SK-N-SH treated with all-trans-retinoic acid at 6 μM for 48 hours (cell line): ENCODE measurements around the gene ORM1.

Source experiments
- ATAC-seq: fragments of 200-7000 bp; cut with Tn5 transposase; 3 replicates; pipeline ENCODE4 v1.9.1; 2020; ENCODE audit warnings: mild to moderate bottlenecking, moderate library complexity
- ARNTL ChIP-seq: fragments of 450-650 bp; formaldehyde crosslinking; IDR thresholded peaks from 2 replicates; pipeline ENCODE4 v1.5.0; 2020; ENCODE audit warnings: low read depth, mild to moderate bottlenecking, moderate library complexity, borderline replicate concordance
- BACH2 ChIP-seq: fragments of 250-450 bp; sonication (Bioruptor Pico); IDR thresholded peaks from 2 replicates; pipeline ENCODE4 v1.9.0; 2021; ENCODE audit warnings: mild to moderate bottlenecking, borderline replicate concordance
- ESRRG ChIP-seq: fragments of 250-450 bp; sonication (Bioruptor Pico); IDR thresholded peaks from 2 replicates; pipeline ENCODE4 v1.6.1; 2021; ENCODE audit warnings: mild to moderate bottlenecking
- GLIS3 ChIP-seq: fragments of 250-450 bp; sonication (Bioruptor Pico); IDR thresholded peaks from 2 replicates; pipeline ENCODE4 v1.5.0; 2020; ENCODE audit warnings: mild to moderate bottlenecking, moderate library complexity
- OSR1 ChIP-seq: fragments of 250-450 bp; sonication (Bioruptor Pico); IDR thresholded peaks from 2 replicates; pipeline ENCODE4 v1.8.0; 2022; ENCODE audit warnings: moderate library complexity, mild to moderate bottlenecking, inconsistent platforms
- PPARA ChIP-seq: fragments of 250-450 bp; sonication (Bioruptor Pico); IDR thresholded peaks from 2 replicates; pipeline ENCODE4 v1.5.0; 2020; ENCODE audit warnings: mild to moderate bottlenecking, borderline replicate concordance
- SNAI2 ChIP-seq: fragments of 250-450 bp; sonication (Bioruptor Pico); IDR thresholded peaks from 2 replicates; pipeline ENCODE4 v1.5.0; 2020; ENCODE audit warnings: mild to moderate bottlenecking, moderate library complexity
- TCF4 ChIP-seq: fragments of 250-450 bp; sonication (Bioruptor Pico); IDR thresholded peaks from 2 replicates; pipeline ENCODE4 v1.8.0; 2021; ENCODE audit warnings: mild to moderate bottlenecking, moderate library complexity, borderline replicate concordance
- ZC3H10 ChIP-seq: fragments of 250-450 bp; sonication (Bioruptor Pico); IDR thresholded peaks from 2 replicates; pipeline ENCODE4 v1.5.1; 2021; ENCODE audit warnings: mild to moderate bottlenecking, moderate library complexity
- ZFP3 ChIP-seq: fragments of 250-450 bp; sonication (Bioruptor Pico); IDR thresholded peaks from 2 replicates; pipeline ENCODE4 v1.5.0; 2020; ENCODE audit warnings: mild to moderate bottlenecking, moderate library complexity
- ZFP30 ChIP-seq: fragments of 450-650 bp; formaldehyde crosslinking; IDR thresholded peaks from 2 replicates; pipeline ENCODE4 v1.5.0; 2022; ENCODE audit warnings: mild to moderate bottlenecking, moderate library complexity
- ZNF565 ChIP-seq: fragments of 450-650 bp; formaldehyde crosslinking; conservative IDR thresholded peaks from 2 replicates; pipeline ENCODE4 v1.5.0; 2020; ENCODE audit warnings: low read depth, mild to moderate bottlenecking, moderate library complexity
- ZNF70 ChIP-seq: fragments of 450-650 bp; formaldehyde crosslinking; IDR thresholded peaks from 2 replicates; pipeline ENCODE4 v1.5.0; 2020; ENCODE audit warnings: mild to moderate bottlenecking, moderate library complexity
- ZNF8 ChIP-seq: fragments of 450-650 bp; formaldehyde crosslinking; IDR thresholded peaks from 2 replicates; pipeline ENCODE4 v1.5.0; 2020; ENCODE audit warnings: mild to moderate bottlenecking, moderate library complexity
- TF ChIP-seq, protein P1 (sequence below): fragments of 250-450 bp; sonication (Bioruptor Pico); IDR thresholded peaks from 2 replicates; pipeline ENCODE4 v1.5.1; 2021; ENCODE audit warnings: mild to moderate bottlenecking, moderate library complexity
- TF ChIP-seq, protein P2 (sequence below): fragments of 250-450 bp; sonication (Bioruptor Pico); IDR thresholded peaks from 2 replicates; pipeline ENCODE4 v1.5.0; 2020; ENCODE audit warnings: mild to moderate bottlenecking, moderate library complexity
- TF ChIP-seq, protein P3 (sequence below): fragments of 250-450 bp; sonication (Bioruptor Pico); IDR thresholded peaks from 2 replicates; pipeline ENCODE4 v1.5.1; 2020; ENCODE audit warnings: low read depth, mild to moderate bottlenecking, moderate library complexity
- TF ChIP-seq, protein P4 (sequence below): fragments of 250-450 bp; sonication (Bioruptor Pico); IDR thresholded peaks from 2 replicates; pipeline ENCODE4 v1.8.0; 2020; ENCODE audit warnings: mild to moderate bottlenecking, moderate library complexity, borderline replicate concordance
- TF ChIP-seq, protein P5 (sequence below): fragments of 250-450 bp; sonication (Bioruptor Pico); IDR thresholded peaks from 2 replicates; pipeline ENCODE4 v1.8.0; 2021; ENCODE audit warnings: low read depth, mild to moderate bottlenecking, moderate library complexity, borderline replicate concordance

The ORM1 gene

DNA sequence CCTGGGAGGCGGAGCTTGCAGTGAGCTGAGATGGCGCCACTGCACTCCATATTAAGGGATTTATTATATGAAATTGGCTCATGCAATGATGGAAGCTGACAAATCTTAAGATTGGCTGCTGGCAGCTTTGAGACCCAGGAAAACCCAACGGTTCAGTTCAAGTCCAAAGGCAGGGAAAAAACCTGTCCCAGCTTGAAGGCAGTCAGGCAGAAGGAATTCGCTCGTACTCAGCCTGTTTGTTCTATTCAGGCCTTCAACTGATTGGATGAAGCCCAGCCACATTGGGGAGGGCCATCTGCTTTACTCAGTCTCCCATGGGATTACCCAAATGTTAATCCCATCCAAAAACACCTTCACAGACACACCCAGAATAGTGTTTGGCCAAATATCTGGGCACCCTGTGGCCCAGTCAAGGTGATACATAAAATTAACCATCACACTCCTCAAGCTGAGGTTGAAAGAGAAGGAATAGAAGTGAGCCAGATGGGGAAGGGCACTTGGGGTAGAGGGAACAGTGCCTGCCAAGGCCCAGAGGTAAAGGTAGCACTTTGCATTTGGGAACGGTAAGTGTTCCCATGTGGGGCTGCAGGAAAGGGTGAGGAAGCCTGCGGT lies 8.5 kb upstream of the ORM1 start:
- no peak for ATAC-seq
- TF ChIP-seq ZNF8 (CRISPR knock-in tag) = no peak
- no peak for TF ChIP-seq ZFP30 (CRISPR knock-in tag)
- TF ChIP-seq, protein P1, sequence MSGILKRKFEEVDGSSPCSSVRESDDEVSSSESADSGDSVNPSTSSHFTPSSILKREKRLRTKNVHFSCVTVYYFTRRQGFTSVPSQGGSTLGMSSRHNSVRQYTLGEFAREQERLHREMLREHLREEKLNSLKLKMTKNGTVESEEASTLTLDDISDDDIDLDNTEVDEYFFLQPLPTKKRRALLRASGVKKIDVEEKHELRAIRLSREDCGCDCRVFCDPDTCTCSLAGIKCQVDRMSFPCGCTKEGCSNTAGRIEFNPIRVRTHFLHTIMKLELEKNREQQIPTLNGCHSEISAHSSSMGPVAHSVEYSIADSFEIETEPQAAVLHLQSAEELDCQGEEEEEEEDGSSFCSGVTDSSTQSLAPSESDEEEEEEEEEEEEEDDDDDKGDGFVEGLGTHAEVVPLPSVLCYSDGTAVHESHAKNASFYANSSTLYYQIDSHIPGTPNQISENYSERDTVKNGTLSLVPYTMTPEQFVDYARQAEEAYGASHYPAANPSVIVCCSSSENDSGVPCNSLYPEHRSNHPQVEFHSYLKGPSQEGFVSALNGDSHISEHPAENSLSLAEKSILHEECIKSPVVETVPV (CRISPR knock-in tag) = no peak
- TF ChIP-seq, protein P2, sequence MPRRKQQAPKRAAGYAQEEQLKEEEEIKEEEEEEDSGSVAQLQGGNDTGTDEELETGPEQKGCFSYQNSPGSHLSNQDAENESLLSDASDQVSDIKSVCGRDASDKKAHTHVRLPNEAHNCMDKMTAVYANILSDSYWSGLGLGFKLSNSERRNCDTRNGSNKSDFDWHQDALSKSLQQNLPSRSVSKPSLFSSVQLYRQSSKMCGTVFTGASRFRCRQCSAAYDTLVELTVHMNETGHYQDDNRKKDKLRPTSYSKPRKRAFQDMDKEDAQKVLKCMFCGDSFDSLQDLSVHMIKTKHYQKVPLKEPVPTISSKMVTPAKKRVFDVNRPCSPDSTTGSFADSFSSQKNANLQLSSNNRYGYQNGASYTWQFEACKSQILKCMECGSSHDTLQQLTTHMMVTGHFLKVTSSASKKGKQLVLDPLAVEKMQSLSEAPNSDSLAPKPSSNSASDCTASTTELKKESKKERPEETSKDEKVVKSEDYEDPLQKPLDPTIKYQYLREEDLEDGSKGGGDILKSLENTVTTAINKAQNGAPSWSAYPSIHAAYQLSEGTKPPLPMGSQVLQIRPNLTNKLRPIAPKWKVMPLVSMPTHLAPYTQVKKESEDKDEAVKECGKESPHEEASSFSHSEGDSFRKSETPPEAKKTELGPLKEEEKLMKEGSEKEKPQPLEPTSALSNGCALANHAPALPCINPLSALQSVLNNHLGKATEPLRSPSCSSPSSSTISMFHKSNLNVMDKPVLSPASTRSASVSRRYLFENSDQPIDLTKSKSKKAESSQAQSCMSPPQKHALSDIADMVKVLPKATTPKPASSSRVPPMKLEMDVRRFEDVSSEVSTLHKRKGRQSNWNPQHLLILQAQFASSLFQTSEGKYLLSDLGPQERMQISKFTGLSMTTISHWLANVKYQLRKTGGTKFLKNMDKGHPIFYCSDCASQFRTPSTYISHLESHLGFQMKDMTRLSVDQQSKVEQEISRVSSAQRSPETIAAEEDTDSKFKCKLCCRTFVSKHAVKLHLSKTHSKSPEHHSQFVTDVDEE (CRISPR knock-in tag) = no peak
- TF ChIP-seq, protein P3, sequence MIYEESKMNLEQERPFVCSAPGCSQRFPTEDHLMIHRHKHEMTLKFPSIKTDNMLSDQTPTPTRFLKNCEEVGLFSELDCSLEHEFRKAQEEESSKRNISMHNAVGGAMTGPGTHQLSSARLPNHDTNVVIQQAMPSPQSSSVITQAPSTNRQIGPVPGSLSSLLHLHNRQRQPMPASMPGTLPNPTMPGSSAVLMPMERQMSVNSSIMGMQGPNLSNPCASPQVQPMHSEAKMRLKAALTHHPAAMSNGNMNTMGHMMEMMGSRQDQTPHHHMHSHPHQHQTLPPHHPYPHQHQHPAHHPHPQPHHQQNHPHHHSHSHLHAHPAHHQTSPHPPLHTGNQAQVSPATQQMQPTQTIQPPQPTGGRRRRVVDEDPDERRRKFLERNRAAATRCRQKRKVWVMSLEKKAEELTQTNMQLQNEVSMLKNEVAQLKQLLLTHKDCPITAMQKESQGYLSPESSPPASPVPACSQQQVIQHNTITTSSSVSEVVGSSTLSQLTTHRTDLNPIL = no peak
- TF ChIP-seq TCF4 (CRISPR knock-in tag) = no peak
- no peak for TF ChIP-seq ZNF70
- TF ChIP-seq PPARA = no peak
- TF ChIP-seq ZNF565 (CRISPR knock-in tag) = no peak
- TF ChIP-seq ZC3H10 = no peak
- no peak for TF ChIP-seq ARNTL (CRISPR knock-in tag)
- TF ChIP-seq GLIS3 (CRISPR knock-in tag) = no peak
- TF ChIP-seq SNAI2 (CRISPR knock-in tag) = no peak
- no peak for TF ChIP-seq ZFP3

DNA sequence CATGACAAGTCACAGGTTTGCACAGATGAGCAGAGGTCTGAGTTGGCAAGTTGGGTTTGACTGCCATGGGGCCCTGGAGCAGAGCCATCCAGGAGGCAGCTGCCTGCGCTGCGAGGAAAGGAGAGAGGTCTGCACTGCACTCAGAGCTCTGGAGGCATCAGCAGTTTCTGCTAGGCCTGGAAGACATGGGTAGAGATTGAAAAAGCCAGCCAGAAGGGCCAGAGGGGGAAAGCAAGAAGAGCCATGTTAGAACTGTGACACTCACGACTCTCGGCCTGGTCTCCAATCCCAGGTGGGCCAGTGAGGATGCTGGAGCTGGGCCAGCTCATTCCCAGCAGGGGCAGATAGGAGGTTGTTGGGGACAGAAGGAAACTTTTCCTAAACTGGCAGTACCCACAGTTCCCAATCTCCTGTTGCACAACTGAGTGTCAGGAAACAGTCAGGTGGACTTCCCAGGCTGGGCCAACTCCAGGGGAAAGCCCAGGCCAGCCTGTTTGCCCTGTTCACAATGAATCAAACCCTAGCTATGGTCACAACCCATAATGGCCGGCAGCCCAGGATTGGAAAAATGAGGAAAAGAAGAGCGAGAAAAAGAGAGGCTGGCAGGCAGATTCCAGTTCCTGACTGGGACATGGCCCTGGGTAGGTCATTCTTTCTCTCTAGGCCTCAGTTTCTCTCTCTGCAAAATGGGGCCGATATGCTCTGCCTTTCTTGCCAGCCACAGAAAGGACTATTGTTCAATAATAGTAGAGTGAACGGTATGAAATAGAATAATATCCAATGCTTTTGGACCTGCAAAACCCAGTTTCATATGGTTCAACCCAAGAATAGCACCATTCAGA lies 7.8 kb upstream of the ORM1 start:
- TF ChIP-seq ZNF8 (CRISPR knock-in tag) (no peak), ZC3H10 (no peak), SNAI2 (CRISPR knock-in tag) (no peak), BACH2 (CRISPR knock-in tag) (no peak), ESRRG (CRISPR knock-in tag) (no peak), ZFP30 (CRISPR knock-in tag) (no peak), OSR1 (no peak), ARNTL (CRISPR knock-in tag) (no peak), ZNF565 (CRISPR knock-in tag) (no peak), PPARA (no peak), GLIS3 (CRISPR knock-in tag) (no peak)
- TF ChIP-seq, protein P4, sequence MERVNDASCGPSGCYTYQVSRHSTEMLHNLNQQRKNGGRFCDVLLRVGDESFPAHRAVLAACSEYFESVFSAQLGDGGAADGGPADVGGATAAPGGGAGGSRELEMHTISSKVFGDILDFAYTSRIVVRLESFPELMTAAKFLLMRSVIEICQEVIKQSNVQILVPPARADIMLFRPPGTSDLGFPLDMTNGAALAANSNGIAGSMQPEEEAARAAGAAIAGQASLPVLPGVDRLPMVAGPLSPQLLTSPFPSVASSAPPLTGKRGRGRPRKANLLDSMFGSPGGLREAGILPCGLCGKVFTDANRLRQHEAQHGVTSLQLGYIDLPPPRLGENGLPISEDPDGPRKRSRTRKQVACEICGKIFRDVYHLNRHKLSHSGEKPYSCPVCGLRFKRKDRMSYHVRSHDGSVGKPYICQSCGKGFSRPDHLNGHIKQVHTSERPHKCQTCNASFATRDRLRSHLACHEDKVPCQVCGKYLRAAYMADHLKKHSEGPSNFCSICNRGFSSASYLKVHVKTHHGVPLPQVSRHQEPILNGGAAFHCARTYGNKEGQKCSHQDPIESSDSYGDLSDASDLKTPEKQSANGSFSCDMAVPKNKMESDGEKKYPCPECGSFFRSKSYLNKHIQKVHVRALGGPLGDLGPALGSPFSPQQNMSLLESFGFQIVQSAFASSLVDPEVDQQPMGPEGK (CRISPR knock-in tag) = no peak
- TF ChIP-seq, protein P5, sequence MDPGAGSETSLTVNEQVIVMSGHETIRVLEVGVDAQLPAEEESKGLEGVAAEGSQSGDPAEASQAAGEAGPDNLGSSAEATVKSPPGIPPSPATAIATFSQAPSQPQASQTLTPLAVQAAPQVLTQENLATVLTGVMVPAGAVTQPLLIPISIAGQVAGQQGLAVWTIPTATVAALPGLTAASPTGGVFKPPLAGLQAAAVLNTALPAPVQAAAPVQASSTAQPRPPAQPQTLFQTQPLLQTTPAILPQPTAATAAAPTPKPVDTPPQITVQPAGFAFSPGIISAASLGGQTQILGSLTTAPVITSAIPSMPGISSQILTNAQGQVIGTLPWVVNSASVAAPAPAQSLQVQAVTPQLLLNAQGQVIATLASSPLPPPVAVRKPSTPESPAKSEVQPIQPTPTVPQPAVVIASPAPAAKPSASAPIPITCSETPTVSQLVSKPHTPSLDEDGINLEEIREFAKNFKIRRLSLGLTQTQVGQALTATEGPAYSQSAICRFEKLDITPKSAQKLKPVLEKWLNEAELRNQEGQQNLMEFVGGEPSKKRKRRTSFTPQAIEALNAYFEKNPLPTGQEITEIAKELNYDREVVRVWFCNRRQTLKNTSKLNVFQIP (CRISPR knock-in tag) = no peak
- TF ChIP-seq, protein P2 (CRISPR knock-in tag) = no peak
- TF ChIP-seq, protein P1 (CRISPR knock-in tag) = no peak
- ATAC-seq = no peak
